ENCODE data around the gene CNP. TPM values are rescaled to one million over a fixed set of nuclear protein-coding genes. Genes with fewer than 3 reads are reported as not detected.

Gene CNP
- total RNA-seq, 1 experiment from 2014 or later, result 79.9 TPM

DNA sequence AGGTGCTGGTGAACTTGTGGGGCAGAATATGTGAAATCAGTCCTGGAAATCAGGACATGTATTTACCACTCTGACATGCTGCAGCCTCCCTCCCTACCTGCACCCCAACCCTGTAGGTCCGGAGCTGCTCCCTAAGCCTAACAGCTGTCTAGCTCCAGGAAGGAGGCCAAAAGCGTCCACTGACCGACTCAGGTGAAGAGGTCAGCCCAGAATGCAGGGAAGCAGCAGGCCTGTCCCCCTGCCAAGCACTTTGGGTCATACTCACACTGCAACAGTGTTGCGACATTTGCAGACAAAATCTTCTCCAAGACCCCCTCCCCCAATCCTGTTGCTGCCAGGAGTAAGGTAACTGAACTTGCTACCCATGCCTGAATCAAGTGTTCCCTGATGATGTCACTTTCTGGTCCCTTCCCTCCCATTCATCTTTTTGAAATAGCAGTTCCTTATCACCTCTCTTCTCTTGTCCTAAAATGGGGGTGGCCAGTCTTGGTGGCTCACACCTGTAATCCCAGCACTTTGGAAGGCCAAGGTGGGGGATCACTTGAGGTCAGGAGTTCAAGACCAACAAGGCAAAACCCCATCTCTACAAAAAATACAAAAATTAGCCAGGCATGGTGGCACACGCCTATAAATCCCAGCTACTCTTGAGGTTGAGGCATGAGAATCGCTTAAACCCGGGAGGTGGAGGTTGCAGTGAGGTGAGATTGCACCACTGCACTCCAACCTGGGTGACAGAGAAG, 46.6 kb upstream of the CNP start:
- H3K4me1 ChIP-seq (ENCODE audit: control insufficient read depth, insufficient read depth, low read length), result peaks cover 19% of the 10 kb centered on the region
- ATAC-seq (no peak), DNase-seq (ENCODE audit: low read depth, low spot score) (no peak)
- no peaks in the 10 kb centered on the region for H3K27me3 ChIP-seq (ENCODE audit: control insufficient read depth, insufficient read depth, low read length)
- intact Hi-C loops (cut with micrococcal nuclease; ENCODE audit: unreplicated experiment), result no loop called here
- ChIA-PET CTCF (no interaction called here), POLR2A (interaction anchor here (0.7 kb wide), 1 partner anchor 29 kb away, joined by 5 read pairs; no protein-coding TSS in a partner anchor)
- in situ Hi-C loops (cut with HindIII; ENCODE audit: low pct_unique_long_range_greater_than_20kb, low sequenced_read_pairs), result no loop called here
- H3K9me3 ChIP-seq (ENCODE audit: control insufficient read depth, insufficient read depth, low read depth, low read length), result no peaks in the 10 kb centered on the region
- H3K4me3 ChIP-seq (ENCODE audit: low read depth in 2 of 2, low read length in 2 of 2), result peak overlapping the region in 1 of 2 experiments; percentile 55; a peak in 2 of 4 replicates
- peak overlapping the region; percentile 93 for H3K27ac ChIP-seq (ENCODE audit: low read length)
- peaks cover 4% of the 10 kb centered on the region; the same call in 1 of the 2 replicates for H3K36me3 ChIP-seq (ENCODE audit: control insufficient read depth, insufficient read depth, low read length)
- BruUV-seq (replicated peaks), result no TSS peak
- TF ChIP-seq POLR2AphosphoS5 (IDR thresholded peaks at IDR 0.05; ENCODE audit: low read depth, low read length), result no peak
- TF ChIP-seq, protein P1, sequence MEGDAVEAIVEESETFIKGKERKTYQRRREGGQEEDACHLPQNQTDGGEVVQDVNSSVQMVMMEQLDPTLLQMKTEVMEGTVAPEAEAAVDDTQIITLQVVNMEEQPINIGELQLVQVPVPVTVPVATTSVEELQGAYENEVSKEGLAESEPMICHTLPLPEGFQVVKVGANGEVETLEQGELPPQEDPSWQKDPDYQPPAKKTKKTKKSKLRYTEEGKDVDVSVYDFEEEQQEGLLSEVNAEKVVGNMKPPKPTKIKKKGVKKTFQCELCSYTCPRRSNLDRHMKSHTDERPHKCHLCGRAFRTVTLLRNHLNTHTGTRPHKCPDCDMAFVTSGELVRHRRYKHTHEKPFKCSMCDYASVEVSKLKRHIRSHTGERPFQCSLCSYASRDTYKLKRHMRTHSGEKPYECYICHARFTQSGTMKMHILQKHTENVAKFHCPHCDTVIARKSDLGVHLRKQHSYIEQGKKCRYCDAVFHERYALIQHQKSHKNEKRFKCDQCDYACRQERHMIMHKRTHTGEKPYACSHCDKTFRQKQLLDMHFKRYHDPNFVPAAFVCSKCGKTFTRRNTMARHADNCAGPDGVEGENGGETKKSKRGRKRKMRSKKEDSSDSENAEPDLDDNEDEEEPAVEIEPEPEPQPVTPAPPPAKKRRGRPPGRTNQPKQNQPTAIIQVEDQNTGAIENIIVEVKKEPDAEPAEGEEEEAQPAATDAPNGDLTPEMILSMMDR (IDR thresholded peaks at IDR 0.05), result no peak
- TF ChIP-seq, protein P2, sequence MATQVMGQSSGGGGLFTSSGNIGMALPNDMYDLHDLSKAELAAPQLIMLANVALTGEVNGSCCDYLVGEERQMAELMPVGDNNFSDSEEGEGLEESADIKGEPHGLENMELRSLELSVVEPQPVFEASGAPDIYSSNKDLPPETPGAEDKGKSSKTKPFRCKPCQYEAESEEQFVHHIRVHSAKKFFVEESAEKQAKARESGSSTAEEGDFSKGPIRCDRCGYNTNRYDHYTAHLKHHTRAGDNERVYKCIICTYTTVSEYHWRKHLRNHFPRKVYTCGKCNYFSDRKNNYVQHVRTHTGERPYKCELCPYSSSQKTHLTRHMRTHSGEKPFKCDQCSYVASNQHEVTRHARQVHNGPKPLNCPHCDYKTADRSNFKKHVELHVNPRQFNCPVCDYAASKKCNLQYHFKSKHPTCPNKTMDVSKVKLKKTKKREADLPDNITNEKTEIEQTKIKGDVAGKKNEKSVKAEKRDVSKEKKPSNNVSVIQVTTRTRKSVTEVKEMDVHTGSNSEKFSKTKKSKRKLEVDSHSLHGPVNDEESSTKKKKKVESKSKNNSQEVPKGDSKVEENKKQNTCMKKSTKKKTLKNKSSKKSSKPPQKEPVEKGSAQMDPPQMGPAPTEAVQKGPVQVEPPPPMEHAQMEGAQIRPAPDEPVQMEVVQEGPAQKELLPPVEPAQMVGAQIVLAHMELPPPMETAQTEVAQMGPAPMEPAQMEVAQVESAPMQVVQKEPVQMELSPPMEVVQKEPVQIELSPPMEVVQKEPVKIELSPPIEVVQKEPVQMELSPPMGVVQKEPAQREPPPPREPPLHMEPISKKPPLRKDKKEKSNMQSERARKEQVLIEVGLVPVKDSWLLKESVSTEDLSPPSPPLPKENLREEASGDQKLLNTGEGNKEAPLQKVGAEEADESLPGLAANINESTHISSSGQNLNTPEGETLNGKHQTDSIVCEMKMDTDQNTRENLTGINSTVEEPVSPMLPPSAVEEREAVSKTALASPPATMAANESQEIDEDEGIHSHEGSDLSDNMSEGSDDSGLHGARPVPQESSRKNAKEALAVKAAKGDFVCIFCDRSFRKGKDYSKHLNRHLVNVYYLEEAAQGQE (IDR thresholded peaks at IDR 0.05; ENCODE audit: insufficient read depth in 1 of 2, low read depth in 2 of 2, low read length in 1 of 2), result no peak
- TF ChIP-seq SIN3A (IDR thresholded peaks at IDR 0.05; ENCODE audit: borderline replicate concordance, insufficient read depth, low read depth, low read length), result no peak
- no peak for TF ChIP-seq TCF7L2 (IDR thresholded peaks at IDR 0.05; ENCODE audit: low read depth, low read length)

DNA sequence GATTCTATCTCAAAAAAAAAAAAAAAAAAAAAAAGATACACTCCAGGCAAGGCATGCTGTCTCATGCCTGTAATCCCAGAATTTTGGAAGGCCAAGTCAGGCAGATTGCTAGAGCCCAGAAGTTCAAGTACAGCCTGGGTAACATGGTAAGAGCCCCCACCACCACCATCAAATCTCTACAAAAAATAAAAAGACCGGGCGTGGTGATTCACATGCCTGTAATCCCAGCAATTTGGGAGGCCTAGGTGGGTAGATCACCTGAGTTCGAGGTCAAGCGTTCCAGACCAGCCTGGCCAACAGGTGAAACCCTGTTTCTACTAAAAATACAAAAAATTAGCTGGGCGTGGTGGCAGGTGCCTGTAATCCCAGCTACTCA, 46.0 kb upstream of the CNP start:
- Histone ChIP-seq H3K27me3 (ENCODE audit: control insufficient read depth, insufficient read depth, low read length) (no peaks in the 10 kb centered on the region), H3K27ac (ENCODE audit: low read length) (no peak overlapping the region), H3K4me3 (ENCODE audit: low read depth in 2 of 2, low read length in 2 of 2) (no peak overlapping the region), H3K9me3 (ENCODE audit: control insufficient read depth, insufficient read depth, low read depth, low read length) (no peaks in the 10 kb centered on the region), H3K36me3 (ENCODE audit: control insufficient read depth, insufficient read depth, low read length) (peaks cover 4% of the 10 kb centered on the region; the same call in 1 of the 2 replicates), H3K4me1 (ENCODE audit: control insufficient read depth, insufficient read depth, low read length) (peaks cover 15% of the 10 kb centered on the region)
- BruUV-seq (replicated peaks), result no TSS peak
- intact Hi-C loops (cut with micrococcal nuclease; ENCODE audit: unreplicated experiment) (no loop called here), in situ Hi-C loops (cut with HindIII; ENCODE audit: low pct_unique_long_range_greater_than_20kb, low sequenced_read_pairs) (no loop called here)
- no peak for TF ChIP-seq POLR2AphosphoS5 (IDR thresholded peaks at IDR 0.05; ENCODE audit: low read depth, low read length)
- TF ChIP-seq SIN3A (IDR thresholded peaks at IDR 0.05; ENCODE audit: borderline replicate concordance, insufficient read depth, low read depth, low read length), result no peak
- TF ChIP-seq TCF7L2 (IDR thresholded peaks at IDR 0.05; ENCODE audit: low read depth, low read length), result no peak
- TF ChIP-seq, protein P2 (IDR thresholded peaks at IDR 0.05; ENCODE audit: insufficient read depth in 1 of 2, low read depth in 2 of 2, low read length in 1 of 2), result no peak
- TF ChIP-seq, protein P1 (IDR thresholded peaks at IDR 0.05), result no peak
- no peak for DNase-seq (ENCODE audit: low read depth, low spot score)
- CTCF ChIA-PET, result no interaction called here
- POLR2A ChIA-PET, result interaction anchor here (0.7 kb wide), 1 partner anchor 29 kb away, joined by 5 read pairs; no protein-coding TSS in a partner anchor
- ATAC-seq, result no peak

Data from Panc1 (cell line).